HG03103 (cell line): ENCODE results near the gene CSNK1D.
"Not testable (repeated sequence)": the region's sequence is repeated elsewhere in the genome, so short reads cannot be mapped to it uniquely, and the experiment has no call there.

Source experiments
- ATAC-seq: cut with Tn5 transposase; IDR thresholded peaks from one replicate; pipeline ENCODE4 v1.9.1; 2021; ENCODE audit warnings: low read depth; ENCODE audit not compliant: unreplicated experiment

CSNK1D gene

DNA sequence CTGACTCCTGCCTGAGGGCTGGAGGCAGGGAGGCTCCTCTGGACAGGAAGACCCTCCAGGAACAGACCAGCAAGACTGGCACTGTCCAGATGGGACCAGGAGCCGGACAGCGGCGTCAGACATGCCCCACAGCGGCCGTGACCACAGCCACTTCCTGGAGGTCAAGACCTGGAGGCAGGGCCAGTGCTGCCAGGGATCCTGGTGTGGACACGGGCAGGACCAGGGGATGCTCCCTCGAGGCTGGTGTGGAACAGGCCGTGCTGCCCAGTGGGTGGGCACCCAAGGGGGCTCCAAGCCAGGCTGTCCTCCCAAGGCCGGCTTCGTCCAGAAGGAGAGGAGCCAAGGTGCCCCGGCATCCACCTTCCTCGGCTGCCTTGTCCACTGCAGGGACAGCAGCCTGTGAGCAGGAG, 56.4 kb downstream of the CSNK1D start:
- no peak for ATAC-seq

- no peak for ATAC-seq
Observed at GRCh38 chr17:82216301-82217119, 57.0 kb downstream of the CSNK1D start.

DNA sequence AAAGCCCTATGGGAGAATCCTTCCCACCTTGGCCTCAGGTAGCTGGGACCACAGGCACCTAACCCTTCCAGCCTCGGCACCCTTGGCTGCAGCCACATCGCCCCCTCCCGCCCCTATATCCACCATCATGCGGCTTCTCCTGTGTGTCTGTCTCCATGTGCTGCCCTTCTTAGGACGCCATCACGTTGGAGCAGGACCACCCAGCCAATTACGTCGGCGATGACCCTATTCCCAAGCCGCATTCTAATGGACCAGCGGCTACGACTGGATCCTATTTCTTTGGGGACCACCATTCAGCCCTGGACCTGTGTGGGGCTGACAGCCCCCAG, 57.6 kb downstream of the CSNK1D start:
- ATAC-seq: no peak

DNA sequence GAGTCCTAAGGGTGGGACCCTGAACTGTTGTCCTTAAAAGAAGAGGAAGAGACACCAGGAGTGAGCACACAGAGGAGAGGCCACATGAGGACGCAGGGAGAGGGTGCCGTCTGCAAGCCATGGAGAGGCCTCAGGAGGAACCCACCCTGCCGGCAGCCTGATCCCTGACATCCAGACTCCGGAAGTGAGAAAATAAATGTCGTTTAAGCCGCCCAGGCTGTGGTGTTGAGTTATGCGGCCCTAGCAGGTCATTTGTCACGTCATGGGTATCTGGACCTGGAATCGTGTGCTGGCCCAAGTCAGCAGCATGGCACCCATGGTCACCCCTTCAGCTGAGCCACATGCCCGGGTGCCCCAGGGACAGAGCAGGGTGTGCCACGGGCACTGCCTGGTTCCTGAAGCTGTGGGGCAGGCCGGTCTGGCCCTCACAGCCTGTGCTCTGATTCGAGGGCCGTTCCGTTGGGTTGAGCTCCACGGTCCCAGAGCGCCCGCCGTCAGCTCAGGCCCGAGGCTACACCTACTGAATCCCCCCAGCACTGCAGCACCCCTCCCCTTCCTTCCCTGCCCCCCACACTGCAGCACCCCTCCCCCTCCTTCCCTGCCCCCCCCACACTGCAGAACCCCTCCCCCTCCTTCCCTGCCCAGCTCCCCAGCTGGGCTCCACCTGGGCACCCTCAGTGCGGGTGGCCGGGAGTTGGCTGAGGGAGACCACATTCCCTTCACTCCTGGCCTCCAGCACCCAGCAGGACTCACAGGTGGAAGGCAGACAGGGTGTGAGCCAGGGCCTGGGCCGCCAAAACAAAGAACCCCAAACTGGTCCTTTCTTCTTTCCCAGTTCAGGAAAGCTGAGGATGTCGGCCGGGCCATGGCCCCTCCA, 58.2 kb downstream of the CSNK1D start:
- no peak for ATAC-seq

- no peak for ATAC-seq
Observed at GRCh38 chr17:82214012-82214628, 59.4 kb downstream of the CSNK1D start.

GRCh38 chr17:82213251-82214011, 60.1 kb downstream of the CSNK1D start:
- no peak for ATAC-seq

DNA sequence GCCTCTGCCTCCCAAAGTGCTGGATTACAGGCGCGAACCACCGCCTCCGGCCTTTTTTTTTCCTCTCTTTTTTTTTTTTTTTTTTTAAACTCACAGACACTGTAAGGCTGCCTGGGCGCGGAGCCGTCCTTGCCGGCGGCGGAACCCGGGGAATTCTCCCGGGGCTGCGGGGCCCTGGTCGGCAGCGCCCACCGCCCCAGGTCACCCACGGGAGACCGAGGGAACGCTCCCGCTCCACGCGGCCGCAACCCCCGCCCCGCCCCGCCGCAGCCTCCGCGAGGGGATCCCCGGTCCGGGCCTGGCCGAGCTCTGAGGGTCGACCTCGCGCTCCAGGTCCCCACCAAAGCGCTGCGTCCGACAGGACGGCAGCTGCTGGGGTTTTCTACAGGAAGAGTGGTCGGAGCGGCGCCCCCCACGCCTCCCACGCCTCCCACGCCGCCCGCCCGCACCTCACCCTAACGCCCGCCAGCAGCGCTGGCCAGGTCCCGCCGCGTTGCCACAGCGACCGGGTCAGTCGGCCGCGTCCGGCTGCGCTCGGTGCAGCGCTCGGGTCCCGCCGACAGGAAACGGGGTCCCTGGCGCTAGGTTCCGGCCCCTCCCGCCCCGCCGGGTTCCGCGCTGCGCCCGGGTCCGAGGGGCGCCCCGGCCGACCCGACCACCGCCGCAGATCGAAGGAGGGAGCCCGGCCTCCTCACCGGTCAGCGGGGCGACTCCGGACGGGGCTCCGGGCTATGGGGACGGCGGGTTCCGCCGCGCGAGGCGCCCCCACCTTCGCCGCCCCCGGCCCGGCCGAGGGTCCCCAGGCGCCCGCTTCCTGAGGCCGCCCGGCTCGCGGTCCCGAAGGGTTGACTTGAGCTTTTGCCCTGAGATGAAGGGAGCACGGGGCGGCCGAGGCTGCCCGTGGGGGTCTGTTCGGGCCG, 60.9 kb downstream of the CSNK1D start, which contains the start of gene CCDC57:
Gene CCDC57 (minus strand): TSS at position 512 of the 920 bp plus-strand sequence. CDS start 10,898 bp downstream, outside the sequence.
- ATAC-seq: peak; percentile 62

GRCh38 chr17:82210655-82211054, 62.8 kb downstream of the CSNK1D start:
- not testable (repeated sequence) for ATAC-seq

DNA sequence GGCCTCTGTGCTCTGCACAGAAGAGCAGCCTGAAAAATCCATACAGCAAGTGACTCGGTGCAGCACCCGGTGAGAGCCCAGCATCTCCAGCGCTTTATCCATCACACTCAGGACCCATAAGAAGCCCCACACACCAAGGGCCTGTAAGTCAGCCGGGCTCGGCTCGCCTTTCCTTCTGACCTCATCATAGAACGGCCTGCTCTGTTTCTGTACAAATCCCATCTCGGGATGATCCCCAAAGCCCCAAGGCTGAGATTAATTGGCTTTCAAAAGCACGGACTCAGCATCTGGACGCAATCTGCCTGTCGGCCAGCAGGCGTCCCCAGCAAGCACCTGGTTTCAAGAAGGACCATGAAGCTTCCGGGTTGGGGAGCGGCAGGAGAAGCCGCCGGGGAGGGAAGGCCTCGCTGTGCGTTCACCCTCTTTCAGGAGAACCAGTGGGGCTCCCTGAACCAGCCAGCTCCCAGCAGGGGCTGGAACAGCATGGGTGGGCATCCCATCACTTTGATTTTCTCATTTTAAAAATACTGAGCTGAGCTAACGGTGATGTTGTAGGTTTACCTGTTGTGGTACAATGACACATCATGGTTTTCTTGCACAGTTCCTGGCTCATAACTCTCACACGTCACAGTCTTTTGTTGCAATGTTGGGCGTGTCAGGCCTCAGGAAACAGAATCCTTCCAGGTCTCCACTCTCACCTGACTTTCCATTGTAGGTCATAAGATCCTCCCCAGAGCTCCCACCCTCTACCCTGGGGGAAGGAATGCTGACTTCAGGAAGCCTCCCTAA, 67.6 kb downstream of the CSNK1D start:
- peak; percentile 47 for ATAC-seq

- ATAC-seq: no peak
Observed at GRCh38 chr17:82204831-82205719, 68.4 kb downstream of the CSNK1D start.

- no peak for ATAC-seq
Observed at GRCh38 chr17:82203920-82204319, 69.6 kb downstream of the CSNK1D start.

- ATAC-seq: no peak
Observed at GRCh38 chr17:82202981-82203380, 70.5 kb downstream of the CSNK1D start.

- no peak for ATAC-seq
Observed at GRCh38 chr17:82201498-82201910, 72.0 kb downstream of the CSNK1D start.

- ATAC-seq: no peak
Observed at GRCh38 chr17:82200743-82201497, 72.6 kb downstream of the CSNK1D start.

- ATAC-seq: no peak
Observed at GRCh38 chr17:82200135-82200534, 73.4 kb downstream of the CSNK1D start.

- ATAC-seq: no peak
Observed at GRCh38 chr17:82199496-82199895, 74.0 kb downstream of the CSNK1D start.

DNA sequence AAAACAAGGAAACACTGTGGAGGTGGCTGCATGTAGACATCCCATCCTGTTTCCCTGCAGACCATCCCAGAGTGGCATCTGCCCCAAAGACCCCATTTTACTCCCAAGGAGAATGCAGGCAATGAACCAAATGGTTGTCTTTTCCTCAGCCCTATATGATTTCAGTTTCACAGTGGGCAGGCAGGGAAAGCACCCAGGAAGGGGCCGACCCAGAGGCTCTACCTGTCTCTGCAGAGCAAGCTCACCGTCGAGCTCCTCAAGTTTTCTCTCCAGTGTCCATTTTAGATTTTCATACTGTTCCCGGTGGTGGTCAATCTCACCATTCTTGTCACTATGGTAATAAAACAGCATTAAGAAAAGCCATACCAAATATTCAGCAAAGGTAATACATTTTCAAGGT, 75.4 kb downstream of the CSNK1D start:
- no peak for ATAC-seq
